Stimulated activated CD8-positive, alpha-beta memory T cell treated with anti-CD3 and anti-CD28 coated beads, Interleukin-4, amount 100 ng/mL, for 4 hours (primary cell): ENCODE results near the gene WDR72.
"Not testable (repeated sequence)": the region's sequence is repeated elsewhere in the genome, so short reads cannot be mapped to it uniquely, and the experiment has no call there.

Experiments used
- DNase-seq, 2 donors: peaks; one replicate each; pipeline ENCODE4 v3.0.0-alpha.2; 2020; ENCODE audit warnings: low read depth in 2 of 2, low spot score in 1 of 2

WDR72 gene

GRCh38 chr15:53759411-53759931, at the start of gene WDR72:
Gene WDR72, minus strand, starts transcription at chr15:53759663. Its CDS starts 26,514 bp downstream, at chr15:53733149.
- no peak for DNase-seq

DNA sequence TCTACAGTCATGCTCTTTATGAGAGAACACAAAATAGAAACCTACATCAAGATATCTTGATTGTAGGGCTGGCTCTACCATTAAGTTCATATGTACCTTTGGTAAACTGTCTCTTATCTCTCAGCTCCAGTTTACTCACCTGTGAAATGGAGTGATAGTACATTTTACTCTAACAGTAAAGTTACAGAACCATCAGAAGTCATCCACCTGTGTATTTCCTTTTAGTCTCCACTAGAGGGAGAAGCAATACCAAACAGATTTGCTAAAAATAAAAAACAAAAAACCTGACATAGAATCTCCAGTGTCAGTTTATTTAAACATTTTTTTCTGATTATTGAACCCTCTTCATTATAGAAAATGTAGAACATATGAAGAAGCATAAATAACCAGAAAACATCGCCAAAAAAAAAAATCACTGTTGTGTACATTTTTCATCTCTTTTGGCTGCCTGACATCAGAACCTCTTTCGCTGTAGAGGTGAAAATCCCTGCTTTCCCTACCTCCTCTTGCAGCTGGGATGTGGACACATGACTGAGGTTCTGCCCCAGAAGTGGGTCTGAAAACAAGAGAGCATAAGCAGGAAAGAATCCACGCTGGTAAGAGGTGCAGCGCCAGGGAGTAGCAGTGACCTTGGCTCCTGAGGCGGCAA, 48.7 kb upstream of the WDR72 start:
- DNase-seq, result no peak

- no peak for DNase-seq
Measured at GRCh38 chr15:53807501-53807900, 48.0 kb upstream of the WDR72 start.

DNA sequence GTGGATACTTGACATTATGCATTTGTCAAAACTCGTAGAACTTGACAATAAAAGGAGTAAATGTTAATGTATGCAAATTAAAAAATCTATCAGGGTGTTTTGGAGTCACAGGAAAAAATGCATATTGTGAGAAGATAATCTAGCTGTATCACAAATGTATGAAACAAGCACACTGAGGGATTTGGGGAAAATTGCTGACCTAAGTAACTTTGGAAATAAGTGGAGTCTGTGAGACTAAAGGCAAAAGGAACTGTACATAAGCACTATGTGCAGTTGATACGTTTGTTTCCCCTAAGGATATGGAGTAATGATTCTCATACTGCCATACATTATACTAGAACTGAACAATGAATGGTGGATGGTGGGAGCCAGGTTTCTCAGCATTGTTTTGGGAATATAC, 43.2 kb upstream of the WDR72 start:
- no peak for DNase-seq

GRCh38 chr15:53791581-53791980, 32.1 kb upstream of the WDR72 start:
- DNase-seq, result no peak

DNA sequence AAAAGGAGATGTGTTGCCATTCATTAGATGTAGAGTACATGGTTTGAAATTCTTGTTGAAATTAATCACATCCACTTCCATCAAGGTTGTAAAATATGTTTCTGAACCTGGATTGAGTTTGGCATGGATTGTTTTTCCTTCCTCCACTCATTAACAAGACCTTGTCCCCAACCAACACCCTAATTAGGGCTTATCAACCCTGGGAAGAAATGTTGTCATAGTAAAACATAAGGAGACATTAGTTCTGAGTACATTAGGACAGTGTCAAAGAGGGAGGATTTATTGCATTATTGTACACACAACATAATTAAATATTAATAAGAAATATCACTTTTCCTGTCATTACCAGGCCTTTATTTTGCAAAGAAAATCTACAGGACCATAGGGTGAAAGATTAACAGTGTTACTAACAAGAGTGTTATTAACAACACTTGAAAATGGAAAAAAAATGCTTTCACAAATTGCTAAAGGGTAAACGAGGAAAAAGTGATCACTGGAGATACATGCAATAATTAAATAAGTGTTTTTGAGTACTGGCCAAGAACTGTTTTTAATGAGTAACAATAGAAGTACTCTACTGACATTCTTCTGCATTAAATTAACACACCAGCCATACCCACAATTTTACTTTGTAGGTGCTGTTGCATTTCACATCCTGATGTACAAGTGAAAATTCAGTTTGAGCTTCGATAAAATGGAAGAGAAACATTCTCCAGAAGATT, 30.4 kb upstream of the WDR72 start:
- no peak for DNase-seq

DNA sequence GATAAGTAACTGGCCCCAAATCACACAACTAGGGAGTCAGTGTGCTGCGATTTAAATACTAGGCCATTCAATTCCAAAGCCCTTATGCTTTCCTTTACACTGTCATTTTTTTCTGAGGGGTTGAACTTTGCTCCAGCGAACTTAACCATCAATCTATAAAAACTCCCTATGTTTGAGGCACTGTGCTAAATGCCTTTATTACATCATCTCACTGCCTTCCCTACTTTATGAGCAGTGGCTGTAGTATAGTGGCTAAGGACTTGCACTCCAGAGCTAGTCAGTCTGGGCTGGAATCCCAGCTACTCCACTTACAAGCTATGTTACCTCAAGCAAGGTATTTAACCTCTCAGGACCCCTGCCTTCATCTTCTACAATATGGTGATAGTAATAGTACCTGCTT, 26.9 kb upstream of the WDR72 start:
- no peak for DNase-seq

DNA sequence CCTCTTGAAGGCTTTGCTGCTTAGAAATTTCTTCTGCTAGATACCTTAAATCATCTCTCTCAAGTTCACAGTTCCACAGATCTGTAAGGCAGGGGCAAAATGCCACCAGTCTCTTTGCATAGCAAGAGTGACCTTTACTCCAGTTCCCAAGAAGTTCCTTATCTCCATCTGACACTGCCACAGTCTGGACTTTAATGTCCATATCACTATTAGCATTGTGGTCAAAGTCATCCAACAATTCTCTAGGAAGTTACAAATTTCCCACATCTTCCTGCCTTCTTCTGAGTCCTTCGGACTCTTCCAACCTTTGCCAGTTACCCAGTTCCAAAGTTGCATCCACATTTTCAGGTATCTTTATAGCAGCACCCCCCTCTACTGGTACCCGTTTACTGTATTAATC, 25.8 kb upstream of the WDR72 start:
- DNase-seq, result not testable (repeated sequence)

DNA sequence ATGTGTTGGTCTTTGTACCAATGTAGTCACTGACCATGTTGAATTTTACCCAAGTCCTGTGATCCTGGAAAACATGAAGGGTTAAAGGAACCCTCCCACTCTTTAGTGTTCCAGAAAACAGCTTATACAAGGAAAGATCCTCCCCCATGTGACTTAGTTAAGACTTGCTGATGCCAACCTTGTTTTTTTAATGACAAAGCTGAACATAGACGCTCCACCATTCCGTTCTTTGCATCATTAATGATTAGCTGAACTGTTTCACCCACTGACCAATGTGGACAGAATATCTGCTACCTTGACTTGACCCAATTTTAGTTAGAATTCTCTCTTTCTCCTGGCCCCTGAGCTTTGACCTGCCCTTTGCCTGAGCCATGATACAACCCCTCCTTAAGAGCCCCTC, 3.5 kb upstream of the WDR72 start:
- DNase-seq, result no peak

DNA sequence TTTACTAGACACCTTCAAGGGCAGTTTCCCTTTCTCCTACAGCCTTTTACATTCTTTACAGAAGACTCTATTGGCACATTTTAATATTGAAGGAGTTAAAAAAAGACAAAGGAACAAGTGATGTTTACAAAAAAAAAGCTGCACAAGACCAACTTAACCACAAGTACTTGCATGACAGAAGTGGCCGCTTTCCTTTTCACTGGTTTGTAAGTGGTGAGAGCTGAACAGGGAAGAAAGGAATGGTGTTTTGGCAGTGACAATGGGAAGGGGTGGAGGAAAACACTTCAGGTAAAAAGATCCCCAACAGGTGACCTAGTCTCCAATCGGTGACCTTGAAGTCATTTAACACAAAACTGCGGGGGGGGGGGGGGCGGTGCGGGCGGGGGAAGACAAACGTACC, 1.1 kb downstream of the WDR72 start:
- DNase-seq, result no peak

DNA sequence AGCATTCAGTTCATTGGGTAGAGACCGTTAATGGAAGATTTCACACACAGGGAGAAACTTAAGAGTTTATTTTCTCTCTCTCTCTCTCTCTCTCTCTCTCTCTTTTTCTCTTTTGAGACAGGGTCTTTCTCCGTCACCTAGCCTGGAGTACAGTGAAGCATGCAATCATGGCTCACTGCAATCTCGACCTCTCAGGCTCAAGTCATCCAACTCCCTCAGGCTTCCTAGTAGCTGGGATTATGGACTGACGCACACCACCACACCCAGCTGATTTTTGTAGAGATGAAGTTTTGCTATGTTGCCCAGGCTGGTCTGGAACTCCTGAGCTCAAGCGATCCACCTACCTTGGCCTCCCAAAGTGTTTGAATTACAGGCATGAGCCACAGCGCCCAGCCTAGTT, 1.6 kb downstream of the WDR72 start:
- no peak for DNase-seq

GRCh38 chr15:53753813-53754212, 5.7 kb downstream of the WDR72 start:
- no peak for DNase-seq

GRCh38 chr15:53752406-53752805, 7.1 kb downstream of the WDR72 start:
- no peak for DNase-seq

DNA sequence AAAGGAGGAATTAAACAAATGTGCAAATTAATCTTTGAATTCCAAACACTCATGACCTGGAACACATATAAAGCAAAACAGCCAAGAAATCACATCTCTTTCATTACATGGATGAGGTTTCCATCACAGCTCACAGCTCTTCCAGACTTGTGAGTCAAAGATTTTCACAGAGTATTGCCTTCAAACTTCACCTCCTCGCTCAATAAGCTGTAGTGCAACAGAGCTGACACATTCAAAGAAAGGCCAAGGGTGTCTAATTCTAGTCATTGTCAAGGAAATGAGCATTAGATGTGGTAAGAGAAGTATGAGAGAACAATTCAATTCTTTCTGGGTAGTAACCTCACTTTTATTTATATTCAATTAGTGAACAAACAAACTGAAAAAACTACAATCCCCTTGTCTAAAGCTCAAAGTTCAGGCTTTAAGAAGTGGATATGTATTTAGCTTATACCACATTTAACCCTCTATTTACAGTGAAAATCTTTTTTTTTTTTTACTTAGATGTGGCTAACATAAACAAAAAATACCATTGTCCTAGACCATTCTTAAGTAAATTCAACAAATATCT, 11.9 kb downstream of the WDR72 start:
- DNase-seq, result no peak

DNA sequence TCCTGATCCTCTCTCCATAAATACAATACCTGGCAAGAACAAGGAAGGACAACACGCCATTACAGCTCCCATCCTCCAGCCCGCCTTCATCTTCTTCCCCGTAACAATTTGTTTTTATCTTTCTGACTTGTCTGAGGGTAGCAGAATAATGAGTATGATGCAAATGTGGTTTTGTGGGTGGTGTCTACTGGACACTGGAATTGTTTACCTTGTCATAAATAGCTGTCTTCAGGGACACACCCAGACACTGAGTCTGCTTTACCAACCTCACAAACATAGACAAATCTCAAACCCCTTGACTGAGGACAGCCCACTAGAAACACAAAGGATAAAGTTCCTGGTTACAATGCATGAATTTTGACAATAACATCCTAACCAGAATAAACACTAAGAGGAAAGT, 13.4 kb downstream of the WDR72 start:
- no peak for DNase-seq

GRCh38 chr15:53739651-53740050, 19.8 kb downstream of the WDR72 start:
- no peak for DNase-seq

- DNase-seq, result no peak
Measured at GRCh38 chr15:53739187-53739586, 20.3 kb downstream of the WDR72 start.

DNA sequence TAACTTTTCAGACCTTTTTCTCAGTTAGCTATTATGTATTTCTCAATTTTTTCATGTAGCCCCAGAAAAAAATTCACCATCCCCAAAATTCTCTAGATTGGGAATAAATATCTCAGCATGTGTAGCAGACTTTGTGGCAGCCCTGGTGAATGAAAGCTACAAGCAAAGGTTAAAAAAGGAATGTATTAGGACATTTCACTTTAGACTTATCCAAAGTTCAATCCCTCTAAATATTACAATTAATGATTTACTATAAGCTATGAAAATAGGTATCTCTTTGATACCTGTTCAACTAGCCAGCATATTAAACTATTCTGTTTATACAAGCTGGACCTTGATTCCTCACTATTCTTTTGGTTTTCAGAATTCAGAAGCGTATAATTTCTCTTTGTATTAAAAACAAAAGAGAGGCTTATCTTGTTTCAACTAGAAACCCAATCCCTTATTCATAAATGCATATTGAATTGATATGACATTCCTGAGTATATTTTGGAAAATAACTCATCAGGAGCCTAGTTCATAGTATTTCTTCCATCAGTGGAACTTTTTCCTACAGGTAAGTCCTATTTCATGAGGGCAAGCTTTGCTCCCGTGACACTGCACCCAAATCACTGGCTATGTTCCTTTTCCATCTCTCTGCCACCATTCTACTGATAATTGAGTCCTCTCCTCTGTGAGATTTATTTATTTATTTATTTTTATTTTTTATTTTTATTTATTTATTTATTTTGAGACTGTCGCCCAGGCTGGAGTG, 38.0 kb downstream of the WDR72 start:
- no peak for DNase-seq

- no peak for DNase-seq
Measured at GRCh38 chr15:53716909-53717876, 42.3 kb downstream of the WDR72 start.

GRCh38 chr15:53713218-53713617, 46.2 kb downstream of the WDR72 start:
- no peak for DNase-seq

DNA sequence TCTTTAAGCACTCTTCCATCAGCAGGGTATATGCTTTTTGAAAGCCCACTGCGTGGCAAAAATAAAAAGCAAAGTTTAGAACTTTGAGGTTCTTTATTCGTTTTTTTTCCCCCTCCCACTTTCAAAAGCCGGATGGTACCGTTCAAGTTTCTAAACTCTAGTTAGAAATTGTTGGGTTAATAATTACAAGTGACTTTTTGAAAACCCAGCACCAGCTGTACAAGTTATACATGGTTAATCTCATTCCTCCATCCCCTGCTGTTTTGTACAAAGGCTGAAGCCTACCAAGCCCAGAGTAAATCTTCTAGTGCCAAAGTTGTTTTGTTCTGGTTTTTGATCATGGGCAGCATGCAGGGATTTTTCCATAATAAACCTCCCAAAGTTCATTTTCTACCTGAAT, 48.6 kb downstream of the WDR72 start:
- DNase-seq, result no peak
